HepG2 (cell line): ENCODE results near the gene ANG. TPM values are rescaled to one million over a fixed set of nuclear protein-coding genes. Genes with fewer than 3 reads are reported as not detected.

Experiments
- AGO1 ChIP-seq: fragments of 200-400 bp; formaldehyde crosslinking; IDR thresholded peaks from 2 replicates; pipeline ENCODE4 v1.6.1; 2017; ENCODE audit warnings: mild to moderate bottlenecking, low read depth, low read length, moderate library complexity; ENCODE audit not compliant: poor library complexity, severe bottlenecking
- ERF ChIP-seq: IDR thresholded peaks from 2 replicates; pipeline ENCODE4 v1.6.1; 2018; ENCODE audit warnings: missing biosample characterization, missing genetic modification reagents
- MED8 ChIP-seq: sonication (generic); formaldehyde crosslinking; IDR thresholded peaks from 2 replicates; pipeline ENCODE4 v1.8.1; 2023; ENCODE audit warnings: mild to moderate bottlenecking, missing genetic modification reagents; ENCODE audit not compliant: insufficient replicate concordance
- PHF8 ChIP-seq: sonication (generic); formaldehyde crosslinking; IDR thresholded peaks from 2 replicates; pipeline ENCODE4 v1.5.0; 2020; ENCODE audit warnings: missing genetic modification reagents
- PPARG ChIP-seq: conservative IDR thresholded peaks from 2 replicates; pipeline ENCODE4 v1.6.1; 2016; ENCODE audit warnings: missing biosample characterization, missing genetic modification reagents
- SNAPC2 ChIP-seq: sonication (generic); formaldehyde crosslinking; IDR thresholded peaks from 2 replicates; pipeline ENCODE4 v1.8.1; 2022; ENCODE audit warnings: mild to moderate bottlenecking, missing genetic modification reagents
- ZNF253 ChIP-seq: sonication (generic); formaldehyde crosslinking; IDR thresholded peaks from 2 replicates; pipeline ENCODE4 v1.8.0; 2022; ENCODE audit warnings: mild to moderate bottlenecking, missing genetic modification reagents, borderline replicate concordance
- polyA plus RNA-seq, 8 experiments: library from polyadenylated mRNA; depleted of rRNA in 3 of 8; stranded (reverse) in 7 of 8; unstranded in 1 of 8; fragments of >200 nt; fragmentation: Illumina TruSeq in 4 of 8; extraction: Trizol in 4 of 8; gene quantifications; 2 replicates each; pipeline versions ENCODE4 v1.2.1 to v1.2.3, GENCODE V29; 2011 to 2016; ENCODE audit warnings: low read depth in 4 of 8, missing spikeins in 1 of 8, mixed read lengths in 1 of 8; ENCODE audit not compliant: insufficient read depth in 1 of 8
- total RNA-seq, 5 experiments: library from RNA; depleted of rRNA; stranded (reverse); fragments of >200 nt; fragmentation: Illumina TruSeq; extraction: Trizol; gene quantifications; 2 replicates each; pipeline ENCODE4 v1.2.3, GENCODE V29; 2016; ENCODE audit warnings: low read depth in 1 of 5
- TF ChIP-seq, protein P1 (sequence below): sonication (generic); formaldehyde crosslinking; IDR thresholded peaks from 2 replicates; pipeline ENCODE4 v1.4.0; 2020; ENCODE audit warnings: missing genetic modification reagents
- TF ChIP-seq, protein P2 (sequence below): sonication (generic); formaldehyde crosslinking; IDR thresholded peaks from 2 replicates; pipeline ENCODE4 v1.4.0; 2020; ENCODE audit warnings: missing genetic modification reagents
- TF ChIP-seq, protein P3 (sequence below): IDR thresholded peaks from 2 replicates; pipeline ENCODE4 v1.6.1; 2016; ENCODE audit warnings: low read depth
- TF ChIP-seq, protein P4 (sequence below): sonication (generic); formaldehyde crosslinking; IDR thresholded peaks from 2 replicates; pipeline ENCODE4 v1.5.0; 2020; ENCODE audit warnings: mild to moderate bottlenecking, missing genetic modification reagents, moderate library complexity
- TF ChIP-seq, protein P5 (sequence below): IDR thresholded peaks from 2 replicates; pipeline ENCODE4 v1.6.1; 2016; ENCODE audit warnings: mild to moderate bottlenecking, missing biosample characterization, missing genetic modification reagents
- TF ChIP-seq, protein P6 (sequence below): sonication (generic); formaldehyde crosslinking; IDR thresholded peaks from 2 replicates; pipeline ENCODE4 v1.9.0; 2022; ENCODE audit warnings: low read depth, missing genetic modification reagents
- TF ChIP-seq, protein P7 (sequence below): sonication (generic); formaldehyde crosslinking; IDR thresholded peaks from 2 replicates; pipeline ENCODE4 v1.8.0; 2022; ENCODE audit warnings: mild to moderate bottlenecking, missing genetic modification reagents

Gene ANG
- total and polyA plus RNA-seq, 2 of the 13 experiments (the other 11 are each of a cell fraction or from before 2014, with no cell fraction given): 83.6 to 401 TPM

DNA sequence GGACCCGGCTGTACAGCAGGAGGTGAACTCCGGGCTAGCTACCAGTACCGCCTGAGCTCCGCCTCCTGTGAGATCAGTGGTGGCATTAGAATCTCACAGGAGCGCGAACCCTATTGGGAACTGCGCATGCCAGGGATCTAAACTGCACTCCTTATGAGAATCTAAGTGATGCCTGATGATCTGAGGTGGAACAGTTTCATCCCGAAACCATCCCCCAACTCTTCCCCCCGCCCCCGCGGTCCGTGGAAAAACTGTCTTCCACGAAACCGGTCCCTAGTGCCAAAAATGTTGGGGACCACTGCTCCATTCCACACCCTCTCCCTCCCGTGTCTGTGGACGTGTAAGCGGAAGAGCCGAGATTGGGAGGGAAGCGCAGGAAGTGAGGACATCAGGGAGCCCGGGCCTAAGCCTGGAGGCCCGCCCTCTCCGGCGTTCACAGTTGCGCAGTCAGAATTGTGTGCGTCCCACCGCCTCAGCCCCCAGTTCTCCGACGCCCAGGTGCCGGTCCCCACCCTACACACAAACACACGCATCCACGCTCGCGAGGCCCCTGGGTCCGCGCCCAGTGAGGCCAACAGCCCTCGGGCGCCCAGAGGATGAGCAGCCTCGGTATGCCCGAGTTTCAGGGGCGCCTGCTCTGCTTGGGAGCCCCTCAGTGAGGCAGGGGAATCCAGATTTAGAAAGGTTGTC, 6.0 kb upstream of the ANG start (continued):
- TF ChIP-seq, protein P1, sequence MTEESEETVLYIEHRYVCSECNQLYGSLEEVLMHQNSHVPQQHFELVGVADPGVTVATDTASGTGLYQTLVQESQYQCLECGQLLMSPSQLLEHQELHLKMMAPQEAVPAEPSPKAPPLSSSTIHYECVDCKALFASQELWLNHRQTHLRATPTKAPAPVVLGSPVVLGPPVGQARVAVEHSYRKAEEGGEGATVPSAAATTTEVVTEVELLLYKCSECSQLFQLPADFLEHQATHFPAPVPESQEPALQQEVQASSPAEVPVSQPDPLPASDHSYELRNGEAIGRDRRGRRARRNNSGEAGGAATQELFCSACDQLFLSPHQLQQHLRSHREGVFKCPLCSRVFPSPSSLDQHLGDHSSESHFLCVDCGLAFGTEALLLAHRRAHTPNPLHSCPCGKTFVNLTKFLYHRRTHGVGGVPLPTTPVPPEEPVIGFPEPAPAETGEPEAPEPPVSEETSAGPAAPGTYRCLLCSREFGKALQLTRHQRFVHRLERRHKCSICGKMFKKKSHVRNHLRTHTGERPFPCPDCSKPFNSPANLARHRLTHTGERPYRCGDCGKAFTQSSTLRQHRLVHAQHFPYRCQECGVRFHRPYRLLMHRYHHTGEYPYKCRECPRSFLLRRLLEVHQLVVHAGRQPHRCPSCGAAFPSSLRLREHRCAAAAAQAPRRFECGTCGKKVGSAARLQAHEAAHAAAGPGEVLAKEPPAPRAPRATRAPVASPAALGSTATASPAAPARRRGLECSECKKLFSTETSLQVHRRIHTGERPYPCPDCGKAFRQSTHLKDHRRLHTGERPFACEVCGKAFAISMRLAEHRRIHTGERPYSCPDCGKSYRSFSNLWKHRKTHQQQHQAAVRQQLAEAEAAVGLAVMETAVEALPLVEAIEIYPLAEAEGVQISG: no peak; the same call in 1 of the 2 replicates
- TF ChIP-seq AGO1: peak; percentile 72
- peak; percentile 71 for TF ChIP-seq MED8 (CRISPR knock-in tag)
- TF ChIP-seq, protein P2, sequence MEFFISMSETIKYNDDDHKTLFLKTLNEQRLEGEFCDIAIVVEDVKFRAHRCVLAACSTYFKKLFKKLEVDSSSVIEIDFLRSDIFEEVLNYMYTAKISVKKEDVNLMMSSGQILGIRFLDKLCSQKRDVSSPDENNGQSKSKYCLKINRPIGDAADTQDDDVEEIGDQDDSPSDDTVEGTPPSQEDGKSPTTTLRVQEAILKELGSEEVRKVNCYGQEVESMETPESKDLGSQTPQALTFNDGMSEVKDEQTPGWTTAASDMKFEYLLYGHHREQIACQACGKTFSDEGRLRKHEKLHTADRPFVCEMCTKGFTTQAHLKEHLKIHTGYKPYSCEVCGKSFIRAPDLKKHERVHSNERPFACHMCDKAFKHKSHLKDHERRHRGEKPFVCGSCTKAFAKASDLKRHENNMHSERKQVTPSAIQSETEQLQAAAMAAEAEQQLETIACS: no peak; the same call in 1 of the 2 replicates
- TF ChIP-seq, protein P3, sequence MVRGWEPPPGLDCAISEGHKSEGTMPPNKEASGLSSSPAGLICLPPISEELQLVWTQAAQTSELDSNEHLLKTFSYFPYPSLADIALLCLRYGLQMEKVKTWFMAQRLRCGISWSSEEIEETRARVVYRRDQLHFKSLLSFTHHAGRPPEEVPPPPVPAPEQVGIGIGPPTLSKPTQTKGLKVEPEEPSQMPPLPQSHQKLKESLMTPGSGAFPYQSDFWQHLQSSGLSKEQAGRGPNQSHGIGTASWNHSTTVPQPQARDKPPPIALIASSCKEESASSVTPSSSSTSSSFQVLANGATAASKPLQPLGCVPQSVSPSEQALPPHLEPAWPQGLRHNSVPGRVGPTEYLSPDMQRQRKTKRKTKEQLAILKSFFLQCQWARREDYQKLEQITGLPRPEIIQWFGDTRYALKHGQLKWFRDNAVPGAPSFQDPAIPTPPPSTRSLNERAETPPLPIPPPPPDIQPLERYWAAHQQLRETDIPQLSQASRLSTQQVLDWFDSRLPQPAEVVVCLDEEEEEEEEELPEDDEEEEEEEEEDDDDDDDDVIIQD: no peak; the same call in 1 of the 2 replicates
- TF ChIP-seq, protein P4, sequence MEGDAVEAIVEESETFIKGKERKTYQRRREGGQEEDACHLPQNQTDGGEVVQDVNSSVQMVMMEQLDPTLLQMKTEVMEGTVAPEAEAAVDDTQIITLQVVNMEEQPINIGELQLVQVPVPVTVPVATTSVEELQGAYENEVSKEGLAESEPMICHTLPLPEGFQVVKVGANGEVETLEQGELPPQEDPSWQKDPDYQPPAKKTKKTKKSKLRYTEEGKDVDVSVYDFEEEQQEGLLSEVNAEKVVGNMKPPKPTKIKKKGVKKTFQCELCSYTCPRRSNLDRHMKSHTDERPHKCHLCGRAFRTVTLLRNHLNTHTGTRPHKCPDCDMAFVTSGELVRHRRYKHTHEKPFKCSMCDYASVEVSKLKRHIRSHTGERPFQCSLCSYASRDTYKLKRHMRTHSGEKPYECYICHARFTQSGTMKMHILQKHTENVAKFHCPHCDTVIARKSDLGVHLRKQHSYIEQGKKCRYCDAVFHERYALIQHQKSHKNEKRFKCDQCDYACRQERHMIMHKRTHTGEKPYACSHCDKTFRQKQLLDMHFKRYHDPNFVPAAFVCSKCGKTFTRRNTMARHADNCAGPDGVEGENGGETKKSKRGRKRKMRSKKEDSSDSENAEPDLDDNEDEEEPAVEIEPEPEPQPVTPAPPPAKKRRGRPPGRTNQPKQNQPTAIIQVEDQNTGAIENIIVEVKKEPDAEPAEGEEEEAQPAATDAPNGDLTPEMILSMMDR (CRISPR knock-in tag): 0 out of 2 replicates have a peak, but pooled peaks have one; percentile 8
- TF ChIP-seq PHF8 (CRISPR knock-in tag): peak; percentile 71
- TF ChIP-seq, protein P5, sequence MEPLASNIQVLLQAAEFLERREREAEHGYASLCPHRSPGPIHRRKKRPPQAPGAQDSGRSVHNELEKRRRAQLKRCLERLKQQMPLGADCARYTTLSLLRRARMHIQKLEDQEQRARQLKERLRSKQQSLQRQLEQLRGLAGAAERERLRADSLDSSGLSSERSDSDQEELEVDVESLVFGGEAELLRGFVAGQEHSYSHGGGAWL (CRISPR knock-in tag): no peak; the same call in 1 of the 2 replicates
- 0 out of 2 replicates have a peak, but pooled peaks have one; percentile 16 for TF ChIP-seq SNAPC2 (CRISPR knock-in tag)
- TF ChIP-seq PPARG (CRISPR knock-in tag): no peak
- peak; percentile 16; the same call in 1 of the 2 replicates for TF ChIP-seq ERF (CRISPR knock-in tag)
- 0 out of 2 replicates have a peak, but pooled peaks have one; percentile 76 for TF ChIP-seq ZNF253 (CRISPR knock-in tag)
- TF ChIP-seq, protein P6, sequence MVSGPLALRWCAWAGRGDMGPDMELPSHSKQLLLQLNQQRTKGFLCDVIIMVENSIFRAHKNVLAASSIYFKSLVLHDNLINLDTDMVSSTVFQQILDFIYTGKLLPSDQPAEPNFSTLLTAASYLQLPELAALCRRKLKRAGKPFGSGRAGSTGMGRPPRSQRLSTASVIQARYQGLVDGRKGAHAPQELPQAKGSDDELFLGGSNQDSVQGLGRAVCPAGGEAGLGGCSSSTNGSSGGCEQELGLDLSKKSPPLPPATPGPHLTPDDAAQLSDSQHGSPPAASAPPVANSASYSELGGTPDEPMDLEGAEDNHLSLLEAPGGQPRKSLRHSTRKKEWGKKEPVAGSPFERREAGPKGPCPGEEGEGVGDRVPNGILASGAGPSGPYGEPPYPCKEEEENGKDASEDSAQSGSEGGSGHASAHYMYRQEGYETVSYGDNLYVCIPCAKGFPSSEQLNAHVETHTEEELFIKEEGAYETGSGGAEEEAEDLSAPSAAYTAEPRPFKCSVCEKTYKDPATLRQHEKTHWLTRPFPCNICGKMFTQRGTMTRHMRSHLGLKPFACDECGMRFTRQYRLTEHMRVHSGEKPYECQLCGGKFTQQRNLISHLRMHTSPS (CRISPR knock-in tag): peak; percentile 71; the same call in 1 of the 2 replicates
- TF ChIP-seq, protein P7, sequence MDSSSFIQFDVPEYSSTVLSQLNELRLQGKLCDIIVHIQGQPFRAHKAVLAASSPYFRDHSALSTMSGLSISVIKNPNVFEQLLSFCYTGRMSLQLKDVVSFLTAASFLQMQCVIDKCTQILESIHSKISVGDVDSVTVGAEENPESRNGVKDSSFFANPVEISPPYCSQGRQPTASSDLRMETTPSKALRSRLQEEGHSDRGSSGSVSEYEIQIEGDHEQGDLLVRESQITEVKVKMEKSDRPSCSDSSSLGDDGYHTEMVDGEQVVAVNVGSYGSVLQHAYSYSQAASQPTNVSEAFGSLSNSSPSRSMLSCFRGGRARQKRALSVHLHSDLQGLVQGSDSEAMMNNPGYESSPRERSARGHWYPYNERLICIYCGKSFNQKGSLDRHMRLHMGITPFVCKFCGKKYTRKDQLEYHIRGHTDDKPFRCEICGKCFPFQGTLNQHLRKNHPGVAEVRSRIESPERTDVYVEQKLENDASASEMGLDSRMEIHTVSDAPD (CRISPR knock-in tag): 0 out of 2 replicates have a peak, but pooled peaks have one; percentile 8
